HEK293T (cell line): ENCODE results near the gene ARFIP1.

Experiments
- BHLHE40 ChIP-seq: fragments of 450-650 bp; IDR thresholded peaks from 2 replicates; pipeline ENCODE4 v1.6.1; 2016; ENCODE audit warnings: mild to moderate bottlenecking, moderate library complexity, borderline replicate concordance
- FOXA1 ChIP-seq: fragments of 450-650 bp; IDR thresholded peaks from 2 replicates; pipeline ENCODE4 v1.6.1; 2016; ENCODE audit warnings: mild to moderate bottlenecking
- SP1 ChIP-seq: fragments of 450-650 bp; IDR thresholded peaks from 2 replicates; pipeline ENCODE4 v1.6.1; 2017
- TF ChIP-seq, protein P1 (sequence below): fragments of 450-650 bp; IDR thresholded peaks from 2 replicates; pipeline ENCODE4 v1.6.1; 2016

DNA sequence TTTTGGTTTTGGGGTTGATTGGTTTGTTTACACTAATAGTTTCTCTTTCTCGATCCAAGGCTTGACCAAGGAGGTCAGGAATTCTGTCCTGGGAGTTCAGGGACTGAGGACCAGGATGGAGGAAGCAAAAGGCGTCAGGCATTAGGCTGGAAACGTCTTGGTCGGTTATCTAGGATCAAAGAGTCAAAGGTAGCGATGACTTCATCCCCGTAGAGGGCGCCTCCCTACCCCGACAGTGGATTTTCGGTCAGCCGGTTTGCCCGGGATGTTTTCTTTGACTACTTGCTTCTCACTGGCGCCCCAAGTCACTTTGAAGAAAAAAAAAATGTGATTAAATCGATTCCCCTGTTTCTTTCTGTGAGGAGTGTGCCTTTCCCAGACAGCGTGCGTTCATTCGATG is 155.4 kb downstream of the ARFIP1 start:
- TF ChIP-seq FOXA1, result no peak
- TF ChIP-seq, protein P1, sequence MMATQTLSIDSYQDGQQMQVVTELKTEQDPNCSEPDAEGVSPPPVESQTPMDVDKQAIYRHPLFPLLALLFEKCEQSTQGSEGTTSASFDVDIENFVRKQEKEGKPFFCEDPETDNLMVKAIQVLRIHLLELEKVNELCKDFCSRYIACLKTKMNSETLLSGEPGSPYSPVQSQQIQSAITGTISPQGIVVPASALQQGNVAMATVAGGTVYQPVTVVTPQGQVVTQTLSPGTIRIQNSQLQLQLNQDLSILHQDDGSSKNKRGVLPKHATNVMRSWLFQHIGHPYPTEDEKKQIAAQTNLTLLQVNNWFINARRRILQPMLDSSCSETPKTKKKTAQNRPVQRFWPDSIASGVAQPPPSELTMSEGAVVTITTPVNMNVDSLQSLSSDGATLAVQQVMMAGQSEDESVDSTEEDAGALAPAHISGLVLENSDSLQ, result no peak
- TF ChIP-seq BHLHE40, result no peak
- TF ChIP-seq SP1, result no peak
